NCI-H1694 treated with DMSO at 0.1 percent for 48 hours (cell line): ENCODE measurements around the gene LRFN2.
A peak's percentile ranks its signal among the peaks of the same experiment; 100 is the strongest.

Experiments
- DNase-seq: peaks from one replicate; lab custom pipeline; 2025; lab: John Stamatoyannopoulos, UW

Gene LRFN2

GRCh38 chr6:40516429-40516828 lies 70.7 kb downstream of the LRFN2 start:
- DNase-seq, result no peak

GRCh38 chr6:40512340-40512739 lies 74.8 kb downstream of the LRFN2 start:
- DNase-seq, result no peak

GRCh38 chr6:40511884-40512283 lies 75.3 kb downstream of the LRFN2 start:
- no peak for DNase-seq

DNA sequence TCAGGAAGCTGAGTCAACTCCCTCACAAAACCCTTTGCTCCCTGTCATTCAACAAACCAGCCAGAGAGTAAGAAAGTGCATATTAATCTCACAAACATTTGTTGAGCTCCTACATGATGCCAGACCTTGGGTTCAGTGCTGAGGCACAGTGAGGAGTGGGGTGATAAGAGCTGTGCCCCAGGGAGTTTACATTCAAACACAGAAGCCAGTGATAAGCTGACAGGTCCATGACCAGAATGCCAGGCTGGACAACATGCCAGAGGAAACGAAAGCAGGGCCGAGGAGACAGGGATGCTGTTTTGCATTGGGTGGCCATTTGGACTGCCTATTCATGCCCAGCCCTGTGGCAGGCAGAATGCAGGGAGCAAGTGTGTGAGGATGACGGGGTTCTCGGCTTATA lies 76.7 kb downstream of the LRFN2 start:
- DNase-seq, result no peak

GRCh38 chr6:40509716-40510260 lies 77.4 kb downstream of the LRFN2 start:
- DNase-seq, result no peak

DNA sequence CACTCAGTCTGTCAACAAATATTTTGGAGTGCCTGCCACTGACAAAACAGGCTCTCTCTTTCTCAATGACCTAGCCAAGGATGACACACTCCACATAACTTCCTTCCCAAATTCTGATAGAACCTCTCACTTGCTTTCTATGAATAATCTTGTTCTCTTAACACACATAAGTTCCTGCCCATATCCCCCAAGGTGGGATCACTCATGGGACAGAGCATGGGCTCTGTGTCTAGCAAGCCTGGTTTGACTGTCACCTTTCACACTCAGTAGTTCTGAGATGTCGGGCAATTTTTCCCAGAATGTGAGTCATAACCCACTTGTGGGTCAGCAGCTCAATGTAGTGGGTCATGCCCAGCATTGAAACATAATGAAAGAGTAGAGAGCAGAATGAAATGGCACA lies 78.1 kb downstream of the LRFN2 start:
- DNase-seq, result no peak

DNA sequence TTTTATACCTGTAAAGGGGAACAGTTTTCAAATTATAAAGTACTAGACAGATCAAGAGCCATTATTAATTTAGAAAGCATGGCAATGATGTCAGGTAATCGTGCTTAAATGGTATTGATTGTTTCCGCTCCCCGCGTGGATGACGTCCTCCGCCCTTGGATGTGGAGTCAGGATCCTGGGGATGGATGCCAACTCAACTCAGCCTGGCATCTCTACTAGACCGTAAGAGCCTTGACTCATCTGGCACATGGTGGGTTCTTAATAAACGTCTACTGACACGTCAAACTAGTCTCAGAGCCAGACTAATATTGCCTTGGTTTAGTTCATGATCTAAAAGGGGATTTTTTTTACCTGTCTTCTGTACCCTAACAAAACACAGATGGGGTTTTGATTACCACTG lies 80.2 kb downstream of the LRFN2 start:
- DNase-seq, result no peak

GRCh38 chr6:40505191-40505810 lies 81.9 kb downstream of the LRFN2 start:
- DNase-seq, result no peak

DNA sequence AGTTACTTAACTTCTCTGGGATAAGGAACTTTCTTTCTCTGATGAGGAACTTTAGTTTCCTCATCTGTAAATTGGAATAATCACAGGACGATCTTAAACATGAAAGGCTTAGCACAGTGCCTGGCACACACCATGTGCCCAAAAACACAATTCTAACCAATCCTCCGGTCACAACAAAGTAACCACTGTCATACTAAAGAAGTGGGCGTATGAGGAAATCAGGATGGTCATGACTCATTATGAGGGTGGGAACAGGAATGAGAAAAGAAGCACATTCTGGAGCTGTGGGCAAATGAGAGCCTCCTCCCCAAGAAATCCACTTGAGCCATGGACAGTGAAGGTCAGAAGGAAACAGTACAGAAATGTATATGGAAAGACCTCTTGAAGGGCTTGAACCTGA lies 82.9 kb downstream of the LRFN2 start:
- DNase-seq, result no peak

DNA sequence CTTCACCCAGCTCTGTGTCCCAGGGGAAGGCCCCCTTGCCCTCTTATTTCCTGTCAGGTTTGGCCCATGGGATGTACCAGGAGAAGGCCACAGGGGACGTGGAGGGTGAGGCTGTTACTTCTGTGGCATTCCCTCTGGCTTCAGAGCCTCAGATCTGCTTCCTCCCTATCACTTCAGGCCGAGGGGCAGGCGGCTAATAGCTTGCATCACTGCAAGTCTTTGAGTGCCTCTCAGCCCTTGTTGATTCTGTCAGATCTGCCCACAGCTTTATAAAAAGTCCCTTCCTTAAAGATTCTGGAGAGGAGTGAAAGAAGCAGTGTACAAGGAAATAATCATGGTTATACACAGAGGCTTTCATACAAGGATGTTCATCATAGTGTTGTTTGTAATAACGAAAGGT lies 86.9 kb downstream of the LRFN2 start:
- DNase-seq, result no peak

DNA sequence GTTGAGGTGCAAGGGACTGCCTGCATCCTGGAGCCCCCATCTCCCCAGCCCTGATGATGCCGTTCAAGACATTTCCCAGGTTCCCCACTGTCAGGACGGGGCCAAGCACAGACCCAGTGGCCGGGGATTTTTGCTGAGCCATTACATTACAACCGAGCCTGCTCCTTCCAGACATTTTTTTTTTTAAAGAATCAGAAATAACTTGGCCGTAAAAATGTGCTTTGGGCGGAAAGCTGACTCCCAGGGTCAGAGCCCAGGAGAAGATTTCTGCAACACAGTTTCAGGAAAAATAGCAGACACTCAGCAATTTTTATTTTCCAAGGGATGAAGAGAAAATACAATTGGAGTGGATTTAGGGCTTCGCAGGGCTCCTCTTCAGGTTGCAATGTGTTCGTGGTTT lies 87.9 kb downstream of the LRFN2 start:
- DNase-seq, result no peak

DNA sequence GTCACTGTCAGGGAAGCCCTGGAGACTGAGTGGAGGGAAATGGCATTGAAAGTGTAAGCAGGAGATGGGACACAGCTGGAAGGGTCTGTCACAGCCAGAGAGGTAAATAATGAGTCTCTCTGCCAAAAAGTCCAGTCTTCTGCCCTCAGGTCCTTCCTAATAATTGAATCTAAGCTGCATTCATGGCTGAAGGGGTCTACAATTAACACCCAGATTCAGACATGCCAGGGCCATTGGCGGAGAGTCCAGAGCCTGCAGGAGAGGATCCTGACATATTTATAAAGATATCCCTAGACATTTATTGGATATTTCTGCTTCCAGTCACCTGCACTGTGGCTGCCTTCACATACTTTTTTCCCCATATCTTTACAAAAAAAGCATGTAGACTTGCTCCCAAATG lies 89.0 kb downstream of the LRFN2 start:
- DNase-seq, result no peak

DNA sequence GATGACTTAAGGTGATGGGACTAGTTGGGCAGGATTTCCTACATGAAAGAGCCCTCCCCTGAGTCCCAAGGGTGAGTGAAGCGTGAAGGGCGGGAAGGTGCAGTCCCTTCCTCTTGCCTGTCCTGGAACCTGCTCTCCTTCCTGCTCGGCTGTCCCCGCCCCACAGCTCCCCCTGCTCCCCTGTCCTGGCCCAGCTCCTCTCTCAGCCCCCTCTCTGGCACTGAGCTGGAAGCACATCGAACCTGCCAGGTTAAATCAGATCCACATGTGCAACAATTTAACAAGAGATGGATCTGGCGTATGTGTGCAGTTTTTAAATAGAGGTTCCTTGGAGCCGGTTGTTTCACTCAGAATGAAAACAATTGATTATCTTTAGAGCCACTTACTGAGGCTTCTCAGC lies 95.0 kb downstream of the LRFN2 start:
- no peak for DNase-seq

GRCh38 chr6:40490508-40490907 lies 96.7 kb downstream of the LRFN2 start:
- DNase-seq, result no peak

DNA sequence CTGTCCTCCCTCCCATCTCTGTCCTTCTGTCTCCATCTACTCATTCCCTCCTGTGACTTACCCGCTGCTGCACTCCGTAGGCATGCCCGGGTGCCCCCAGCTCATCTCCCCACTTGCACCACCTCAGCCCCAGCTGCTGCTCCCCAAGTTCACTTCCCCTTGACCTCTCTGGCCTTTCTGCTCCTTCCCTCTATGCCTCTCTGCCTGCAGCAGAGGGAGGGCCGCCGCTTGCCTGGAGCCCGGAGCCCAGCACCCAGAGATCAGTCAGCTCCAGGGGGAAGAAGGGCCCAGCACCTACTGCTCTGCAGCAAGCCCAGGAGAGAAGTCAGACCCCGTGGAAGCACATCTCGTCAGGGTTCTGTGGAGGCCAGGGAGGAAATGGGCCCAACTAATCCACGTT lies 97.4 kb downstream of the LRFN2 start:
- DNase-seq, result no peak

DNA sequence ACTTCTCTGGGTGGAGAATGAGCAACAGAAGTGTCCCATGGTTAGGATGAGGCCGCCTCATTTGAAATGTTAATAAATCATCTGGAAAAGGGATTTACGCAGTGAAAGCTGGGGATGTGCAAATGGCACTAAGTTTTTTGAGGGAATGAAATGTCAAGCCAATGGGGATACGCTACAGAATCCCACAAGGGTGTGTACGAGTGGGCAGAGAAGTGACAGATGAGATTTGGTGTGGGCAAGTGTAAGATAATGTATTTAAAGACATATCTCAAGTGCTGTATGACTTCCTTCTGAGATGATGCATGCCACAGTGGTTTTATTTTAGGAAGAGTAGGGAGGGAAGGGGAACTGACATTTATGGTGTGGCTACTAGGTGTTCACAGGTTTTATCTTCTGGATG lies 100.6 kb downstream of the LRFN2 start:
- no peak for DNase-seq

DNA sequence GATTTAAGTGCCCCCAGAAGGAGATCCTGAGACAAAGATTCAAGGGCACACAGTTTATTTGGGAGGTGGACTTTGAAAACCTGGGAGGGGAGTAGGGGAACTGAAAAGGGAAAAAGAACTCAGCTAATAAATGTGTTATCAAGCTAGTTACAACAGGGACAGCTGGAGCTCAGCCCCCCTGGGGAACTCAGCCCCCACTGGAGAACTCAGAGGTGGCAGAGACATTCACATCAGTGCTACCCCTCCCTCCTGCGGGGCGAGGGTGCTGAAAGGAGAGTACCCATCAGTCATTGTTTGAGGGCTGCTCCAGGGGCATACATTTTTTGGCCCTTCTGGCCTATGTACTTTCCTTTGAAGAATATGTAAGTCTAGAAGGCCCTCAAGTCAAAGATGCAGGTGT lies 101.4 kb downstream of the LRFN2 start:
- no peak for DNase-seq

DNA sequence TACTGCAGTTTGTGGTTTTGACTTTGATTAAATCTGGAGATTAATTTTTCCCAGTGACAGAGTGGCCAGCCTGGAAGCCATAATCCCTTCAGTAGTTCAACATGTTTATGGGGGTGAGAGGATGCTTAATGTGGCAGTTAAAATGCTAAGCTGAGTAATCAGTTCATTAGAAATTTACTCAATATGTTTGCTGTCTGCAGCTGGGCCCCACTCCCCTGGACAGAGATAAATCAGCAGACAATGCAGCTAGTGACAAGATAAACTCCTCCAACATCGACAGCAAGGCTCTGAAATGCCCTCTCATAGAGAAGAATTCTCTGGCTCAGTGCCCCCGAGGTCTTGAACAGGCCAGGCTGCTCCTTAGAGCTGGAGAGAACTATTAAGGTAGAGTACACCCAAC lies 101.9 kb downstream of the LRFN2 start:
- no peak for DNase-seq

GRCh38 chr6:40484066-40484465 lies 103.1 kb downstream of the LRFN2 start:
- DNase-seq, result no peak

DNA sequence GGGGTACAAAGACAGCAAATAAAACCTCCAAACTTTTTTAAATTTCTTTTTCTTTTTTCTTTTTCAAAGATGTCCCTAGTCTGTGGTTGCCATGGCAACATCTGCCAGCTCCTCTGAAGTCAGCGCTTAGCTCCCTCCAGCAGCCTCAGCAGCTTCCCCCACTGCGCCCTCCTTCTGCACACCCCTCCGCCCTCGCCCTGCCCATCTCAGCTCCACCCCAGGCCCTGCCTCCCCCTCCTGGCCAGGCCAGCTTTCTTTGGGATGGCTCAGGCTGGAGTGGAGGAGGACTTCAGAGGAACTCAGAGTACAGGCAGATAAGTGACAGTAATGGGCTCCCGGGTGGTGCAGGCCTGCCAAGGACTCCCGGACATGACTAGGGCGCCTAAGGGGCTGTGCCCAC lies 104.6 kb downstream of the LRFN2 start:
- DNase-seq, result no peak

- no peak for DNase-seq
Observed at GRCh38 chr6:40480678-40481077, 106.5 kb downstream of the LRFN2 start.

DNA sequence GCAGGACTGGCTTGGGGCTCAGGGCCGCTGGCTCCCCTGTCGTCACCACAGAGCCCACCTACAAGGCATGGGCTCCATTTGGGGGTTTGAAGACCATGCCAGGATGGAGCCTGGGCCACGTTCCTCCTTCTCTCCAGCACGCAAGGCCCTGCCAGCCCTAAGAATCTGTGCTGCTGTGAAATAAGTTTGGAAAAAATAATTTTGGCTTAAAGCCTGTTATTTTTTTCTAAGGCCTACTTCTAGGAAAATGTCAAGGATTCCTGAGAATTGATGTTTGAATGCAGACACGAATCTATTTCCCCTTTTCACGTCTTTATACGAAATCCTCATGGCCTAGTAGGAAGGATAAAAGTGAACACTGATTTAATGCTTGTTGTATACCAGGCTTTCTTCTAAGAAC lies 107.5 kb downstream of the LRFN2 start:
- DNase-seq, result no peak

GRCh38 chr6:40477246-40478126 lies 109.7 kb downstream of the LRFN2 start:
- peak; percentile 86 for DNase-seq

DNA sequence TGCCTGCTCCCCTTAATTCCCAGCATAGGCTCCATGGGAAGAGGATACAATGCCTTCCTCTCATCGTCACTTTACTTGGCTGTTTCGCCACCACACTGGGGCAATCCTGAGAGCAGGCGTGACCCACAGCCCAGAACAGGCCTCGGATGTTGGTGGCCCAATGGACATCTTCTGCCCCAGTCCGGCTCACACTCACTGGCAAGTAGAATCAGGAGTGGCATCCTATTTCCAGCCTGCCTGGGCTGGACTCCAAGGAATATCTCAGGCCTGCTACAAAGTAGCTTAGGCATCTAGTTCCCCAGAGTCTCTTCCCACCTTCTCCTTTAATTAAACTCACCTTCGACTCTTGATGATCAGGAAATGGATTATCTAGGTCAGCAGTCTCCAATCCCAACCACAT lies 110.5 kb downstream of the LRFN2 start:
- no peak for DNase-seq
